ENCODE results near the gene GPC6. TPM values are rescaled to one million over a fixed set of nuclear protein-coding genes. Genes with fewer than 3 reads are reported as not detected.

GPC6 gene
- polyA plus RNA-seq, 1 donor (not counting 4 experiments of a cell fraction or from before 2014, with no cell fraction given) = 0.42 TPM

GRCh38 chr13:93343097-93343496 lies 116.5 kb downstream of the GPC6 start:
- no peak overlapping the region for H2AFZ ChIP-seq (ENCODE audit: control insufficient read depth, low read length)
- H3K9ac ChIP-seq (ENCODE audit: control insufficient read depth, extremely low read depth, insufficient read depth, low read length) = no peak overlapping the region
- H3K27me3 ChIP-seq (ENCODE audit: control insufficient read depth, extremely low read depth, insufficient read depth, low read length) = no peaks in the 10 kb centered on the region
- H3K36me3 ChIP-seq (ENCODE audit: control insufficient read depth in 2 of 2, extremely low read depth in 1 of 2, insufficient read depth in 2 of 2, low read length in 2 of 2) = no peaks in the 10 kb centered on the region
- dilution Hi-C loops (cut with MboI; ENCODE audit: extremely low pct_ligation_motif_present, low sequenced_read_pairs) = no loop called here
- no peak for TF ChIP-seq CTCF (optimal IDR thresholded peaks at IDR 0.05 in 1 of 3, IDR thresholded peaks at IDR 0.05 in 1 of 3, conservative IDR thresholded peaks at IDR 0.05 in 1 of 3; ENCODE audit: extremely low read depth in 1 of 3, insufficient read depth in 2 of 3, low read length in 3 of 3)
- TF ChIP-seq EZH2 (IDR thresholded peaks at IDR 0.05; ENCODE audit: low read length) = no peak
- FAIRE-seq = no peak
- H3K4me1 ChIP-seq (ENCODE audit: control insufficient read depth, extremely low read depth, insufficient read depth, low read length) = no peaks in the 10 kb centered on the region
- no peak overlapping the region for H3K27ac ChIP-seq (ENCODE audit: control insufficient read depth, insufficient read depth, low read length)
- H3K4me2 ChIP-seq (ENCODE audit: control insufficient read depth, extremely low read depth, insufficient read depth, low read depth, low read length) = no peak overlapping the region
- no peaks in the 10 kb centered on the region for H3K9me1 ChIP-seq (ENCODE audit: control insufficient read depth, extremely low read depth, insufficient read depth, low read length)
- no peak for DNase-seq (ENCODE audit: low read depth, low spot score)
- H3K4me3 ChIP-seq (ENCODE audit: control insufficient read depth in 2 of 3, extremely low read depth in 1 of 3, insufficient read depth in 2 of 3, low read depth in 1 of 3, low read length in 3 of 3) = no peak overlapping the region
- H3K79me2 ChIP-seq (ENCODE audit: control insufficient read depth, insufficient read depth, low read length) = no peaks in the 10 kb centered on the region
- no peaks in the 10 kb centered on the region for H4K20me1 ChIP-seq (ENCODE audit: control insufficient read depth, extremely low read depth, insufficient read depth, low read length)
- H3K9me3 ChIP-seq (ENCODE audit: control insufficient read depth, low read depth, low read length) = no peaks in the 10 kb centered on the region

DNA sequence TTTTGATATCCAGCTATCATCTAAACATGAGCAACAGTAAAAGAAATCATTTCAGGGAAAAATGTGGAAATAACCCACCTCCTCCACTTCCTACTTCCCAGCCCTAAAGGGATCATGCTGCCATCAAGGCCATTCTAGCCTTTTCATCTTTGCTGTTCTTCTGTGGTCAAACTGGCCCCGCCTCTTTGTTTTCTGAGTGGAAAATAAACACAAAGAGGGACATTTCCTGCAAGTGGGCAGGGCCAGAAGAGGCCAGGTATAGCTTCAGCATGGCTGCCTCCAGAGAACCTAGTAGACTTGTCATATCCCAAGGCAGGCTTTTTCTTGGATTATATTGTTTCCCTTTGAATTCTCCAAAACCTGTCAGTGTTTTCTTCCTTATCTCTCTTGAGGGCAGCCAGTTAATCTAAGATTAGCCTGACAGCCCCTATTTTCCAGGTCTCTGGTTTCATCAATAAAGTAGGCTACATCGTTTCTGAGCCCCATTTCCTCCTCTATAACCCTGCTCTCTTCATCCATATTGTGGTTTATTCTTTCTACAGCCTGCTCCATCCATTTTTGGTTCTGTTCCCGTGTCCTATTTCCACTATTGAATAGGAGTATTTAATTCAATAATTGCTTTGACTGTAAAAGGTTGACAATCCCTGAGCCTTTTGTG lies 117.6 kb downstream of the GPC6 start:
- Histone ChIP-seq H3K36me3 (ENCODE audit: control insufficient read depth in 2 of 2, extremely low read depth in 1 of 2, insufficient read depth in 2 of 2, low read length in 2 of 2) (no peaks in the 10 kb centered on the region), H2AFZ (ENCODE audit: control insufficient read depth, low read length) (no peak overlapping the region), H3K4me2 (ENCODE audit: control insufficient read depth, extremely low read depth, insufficient read depth, low read depth, low read length) (no peak overlapping the region), H3K27me3 (ENCODE audit: control insufficient read depth, extremely low read depth, insufficient read depth, low read length) (no peaks in the 10 kb centered on the region), H3K79me2 (ENCODE audit: control insufficient read depth, insufficient read depth, low read length) (no peaks in the 10 kb centered on the region), H3K27ac (ENCODE audit: control insufficient read depth, insufficient read depth, low read length) (no peak overlapping the region), H3K4me1 (ENCODE audit: control insufficient read depth, extremely low read depth, insufficient read depth, low read length) (no peaks in the 10 kb centered on the region), H4K20me1 (ENCODE audit: control insufficient read depth, extremely low read depth, insufficient read depth, low read length) (no peaks in the 10 kb centered on the region), H3K9me3 (ENCODE audit: control insufficient read depth, low read depth, low read length) (no peaks in the 10 kb centered on the region), H3K9me1 (ENCODE audit: control insufficient read depth, extremely low read depth, insufficient read depth, low read length) (no peaks in the 10 kb centered on the region), H3K9ac (ENCODE audit: control insufficient read depth, extremely low read depth, insufficient read depth, low read length) (no peak overlapping the region), H3K4me3 (ENCODE audit: control insufficient read depth in 2 of 3, extremely low read depth in 1 of 3, insufficient read depth in 2 of 3, low read depth in 1 of 3, low read length in 3 of 3) (no peak overlapping the region)
- DNase-seq (ENCODE audit: low read depth, low spot score) (no peak), FAIRE-seq (no peak)
- TF ChIP-seq CTCF (optimal IDR thresholded peaks at IDR 0.05 in 1 of 3, IDR thresholded peaks at IDR 0.05 in 1 of 3, conservative IDR thresholded peaks at IDR 0.05 in 1 of 3; ENCODE audit: extremely low read depth in 1 of 3, insufficient read depth in 2 of 3, low read length in 3 of 3) (no peak), EZH2 (IDR thresholded peaks at IDR 0.05; ENCODE audit: low read length) (no peak)
- dilution Hi-C loops (cut with MboI; ENCODE audit: extremely low pct_ligation_motif_present, low sequenced_read_pairs) = no loop called here

All from keratinocyte (primary cell).